Upper lobe of right lung (tissue), 1 donor: ENCODE results near the gene CYB5D1. TPM values are rescaled to one million over a fixed set of nuclear protein-coding genes. Genes with fewer than 3 reads are reported as not detected.

Source experiments
- ATAC-seq: fragments of 200-7000 bp; cut with Tn5 transposase; one replicate; pipeline ENCODE4 v1.9.1; 2020; ENCODE audit warnings: mild to moderate bottlenecking, moderate library complexity
- DNase-seq: peaks from one replicate; pipeline ENCODE4 v3.0.0-alpha.2; 2020
- H3K27ac ChIP-seq: fragments of 200-600 bp; one replicate; pipeline ENCODE4 v1.8.0; 2022
- H3K27me3 ChIP-seq: fragments of 200-600 bp; one replicate; pipeline ENCODE4 v1.8.0; 2022; ENCODE audit warnings: mild to moderate bottlenecking
- H3K36me3 ChIP-seq: fragments of 200-600 bp; one replicate; pipeline ENCODE4 v1.8.0; 2022
- H3K4me1 ChIP-seq: fragments of 200-600 bp; one replicate; pipeline ENCODE4 v1.8.0; 2022
- H3K4me3 ChIP-seq: fragments of 200-600 bp; one replicate; pipeline ENCODE4 v1.8.0; 2022; ENCODE audit warnings: mild to moderate bottlenecking
- H3K9me3 ChIP-seq: fragments of 200-600 bp; one replicate; pipeline ENCODE4 v1.8.0; 2022
- CTCF ChIP-seq: fragments of 200-600 bp; IDR thresholded peaks from one replicate; pipeline ENCODE4 v1.8.0; 2022; ENCODE audit warnings: antibody characterized with exemption
- intact Hi-C: fragments of 100-400 bp; cut with DNase I; formaldehyde crosslinking; loops from one replicate; pipeline ENCODE4 v1.11.0; 2022
- total RNA-seq: library from RNA; stranded (reverse); fragmentation: NEBNext Ultra II Directional; extraction: Animal tissue kit (Norgen Biotek cat#: 25700); gene quantifications from one replicate; pipeline ENCODE4 v1.2.1, GENCODE V29; 2021
- donor health status: DM: no; HTN: yes; CAD: no; lungs with severe emphysema.

The CYB5D1 gene
- total RNA-seq, 1 donor from 2014 or later, result 7.2 TPM

- Histone ChIP-seq H3K27me3 (no peaks in the 10 kb centered on the region), H3K4me3 (no peak overlapping the region), H3K9me3 (no peaks in the 10 kb centered on the region), H3K4me1 (peaks cover 8% of the 10 kb centered on the region), H3K36me3 (peaks cover 20% of the 10 kb centered on the region), H3K27ac (no peak overlapping the region)
- ATAC-seq (no peak), DNase-seq (no peak)
- intact Hi-C loops, result no loop called here
- TF ChIP-seq CTCF, result no peak
Measured at GRCh38 chr17:7875804-7876370, 18.1 kb downstream of the CYB5D1 start.

DNA sequence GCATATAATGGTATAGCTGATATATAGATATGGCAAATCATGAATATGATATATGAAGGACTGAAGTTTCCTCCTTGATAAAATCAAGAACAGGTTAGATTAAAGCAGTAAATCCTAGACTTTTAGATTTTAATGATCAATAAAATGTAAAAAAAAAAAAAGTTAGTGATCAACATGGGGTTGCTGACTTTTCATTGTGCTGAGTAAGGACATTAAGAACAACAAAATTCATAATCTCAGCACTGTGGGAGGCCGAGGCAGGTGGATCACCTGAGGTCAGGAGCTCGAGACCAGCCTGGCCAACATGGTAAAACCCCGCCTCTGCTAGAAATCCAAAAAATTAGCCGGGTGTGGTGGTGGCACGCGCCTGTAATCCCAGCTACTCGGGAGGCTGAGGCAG, 20.4 kb downstream of the CYB5D1 start:
- H3K4me1 ChIP-seq, result peaks cover 23% of the 10 kb centered on the region
- ATAC-seq, result no peak
- no peaks in the 10 kb centered on the region for H3K27me3 ChIP-seq

DNA sequence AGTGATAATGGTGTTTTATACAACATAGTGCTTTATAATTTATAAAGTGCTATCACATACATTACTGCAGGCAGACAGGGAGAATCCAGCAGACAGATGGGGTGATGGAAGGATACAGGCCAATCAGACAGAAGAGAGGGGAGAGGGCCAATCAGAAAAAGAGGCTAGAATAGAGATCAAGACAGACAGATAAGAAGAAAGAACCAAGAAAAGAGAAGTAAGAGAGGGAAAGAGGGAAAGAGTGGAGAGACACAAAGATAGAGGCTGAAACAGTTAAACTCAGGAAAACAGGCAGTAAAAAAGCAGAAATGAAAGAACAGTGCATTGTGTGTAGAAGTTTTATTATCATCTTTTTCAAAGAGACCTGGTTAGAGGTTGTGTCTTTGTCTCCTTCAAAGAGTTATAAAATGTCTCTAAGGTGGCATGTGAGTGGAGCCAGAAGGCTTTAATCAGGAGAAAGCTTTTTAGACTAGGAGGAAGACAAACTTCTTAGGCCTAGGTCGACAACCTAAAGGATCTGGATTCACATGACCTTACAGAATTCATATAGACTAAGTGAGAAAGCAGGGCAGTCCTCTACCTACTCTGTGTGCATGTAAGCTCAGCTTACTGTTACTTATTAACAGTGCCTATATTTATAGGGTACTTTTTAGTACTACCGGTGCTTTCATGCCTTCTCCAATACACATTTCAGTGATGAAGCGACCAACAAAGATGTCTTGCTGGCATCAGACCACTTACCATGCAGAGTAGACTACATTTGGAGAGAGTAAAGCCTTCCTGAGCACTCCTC, 22.5 kb downstream of the CYB5D1 start:
- TF ChIP-seq CTCF, result no peak
- DNase-seq (no peak), ATAC-seq (no peak)
- Histone ChIP-seq H3K36me3 (peaks cover 10% of the 10 kb centered on the region), H3K4me3 (no peak overlapping the region), H3K4me1 (peaks cover 29% of the 10 kb centered on the region), H3K27me3 (no peaks in the 10 kb centered on the region), H3K9me3 (no peaks in the 10 kb centered on the region), H3K27ac (peak overlapping the region; percentile 3)
- intact Hi-C loops, result no loop called here

More for the DNA sequence above, 20.4 kb downstream of the CYB5D1 start:
- TF ChIP-seq CTCF, result no peak
- Histone ChIP-seq H3K36me3 (peaks cover 14% of the 10 kb centered on the region), H3K4me3 (no peak overlapping the region), H3K9me3 (no peaks in the 10 kb centered on the region), H3K27ac (no peak overlapping the region)
- intact Hi-C loops, result no loop called here
- DNase-seq, result no peak

DNA sequence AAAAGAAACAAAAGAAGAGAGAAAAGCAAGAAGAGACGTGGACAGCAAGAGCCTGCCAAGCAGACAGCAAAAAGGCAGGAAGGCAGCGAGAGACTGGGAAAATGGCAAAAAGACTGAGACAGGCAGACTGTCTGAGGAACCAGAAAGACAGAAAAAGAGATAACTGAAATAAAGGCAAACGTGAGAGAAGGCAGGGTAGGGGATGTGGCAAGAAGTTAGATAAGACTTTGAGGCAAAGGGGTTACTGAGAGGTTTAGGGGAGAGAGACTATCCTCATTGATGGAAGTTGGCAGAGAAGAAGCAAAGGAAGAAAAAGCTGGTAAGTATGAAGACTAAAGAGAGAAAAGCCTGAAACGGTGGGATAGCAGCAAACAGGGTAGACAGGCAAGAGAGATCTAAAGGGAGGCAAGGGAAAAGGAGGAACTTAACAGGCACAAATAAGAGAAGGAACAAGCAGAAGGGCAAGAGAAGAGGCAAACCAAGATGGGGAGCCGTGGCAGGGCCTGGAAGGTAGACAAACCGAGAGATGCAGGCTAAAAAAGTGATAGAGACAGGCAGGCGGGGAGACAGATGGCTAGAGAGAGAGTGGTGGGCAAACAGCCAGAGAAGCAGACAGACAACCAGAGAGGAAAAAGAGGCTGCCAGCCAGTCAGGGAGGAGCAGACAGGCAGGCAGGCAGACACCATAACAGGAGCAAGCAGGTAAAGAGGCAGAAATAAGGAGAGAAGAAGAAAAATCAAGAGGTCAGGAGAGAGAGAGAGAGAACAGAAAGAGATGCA, 23.7 kb downstream of the CYB5D1 start:
- H3K9me3 ChIP-seq, result no peaks in the 10 kb centered on the region
- DNase-seq, result no peak
- H3K27ac ChIP-seq, result no peak overlapping the region
- no peak for TF ChIP-seq CTCF
- intact Hi-C loops, result no loop called here
- H3K4me1 ChIP-seq, result peaks cover 33% of the 10 kb centered on the region
- H3K27me3 ChIP-seq, result no peaks in the 10 kb centered on the region
- no peak for ATAC-seq
- H3K4me3 ChIP-seq, result no peak overlapping the region
- peaks cover 10% of the 10 kb centered on the region for H3K36me3 ChIP-seq

GRCh38 chr17:7882068-7882467, 24.3 kb downstream of the CYB5D1 start:
- Histone ChIP-seq H3K27ac (no peak overlapping the region), H3K27me3 (no peaks in the 10 kb centered on the region), H3K4me1 (peaks cover 39% of the 10 kb centered on the region), H3K4me3 (no peak overlapping the region), H3K9me3 (no peaks in the 10 kb centered on the region), H3K36me3 (peaks cover 10% of the 10 kb centered on the region)
- intact Hi-C loops, result no loop called here
- TF ChIP-seq CTCF, result no peak
- DNase-seq (no peak), ATAC-seq (no peak)
